IMR-90 (cell line): ENCODE data around the gene NANOGP8. TPM values are rescaled to one million over a fixed set of nuclear protein-coding genes. Genes with fewer than 3 reads are reported as not detected.
A peak's percentile ranks its signal among the peaks of the same experiment; 100 is the strongest.

Experiments used
- ATAC-seq: fragments of 200-7000 bp; cut with Tn5 transposase; 2 replicates; pipeline ENCODE4 v1.9.1; 2020; ENCODE audit warnings: low read depth, mild to moderate bottlenecking, moderate library complexity
- BruUV-seq: library from RNA; stranded (reverse); fragments of 400-500 nt; replicated peaks from 2 replicates; lab custom pipeline; 2021; lab: Mats Ljungman, UMichigan
- CTCF ChIA-PET: fragments of 300-600 bp; formaldehyde crosslinking; extraction: SDS; loops from one replicate; lab custom pipeline; 2021; ENCODE audit warnings: antibody characterized with exemption; lab: Yijun Ruan, JAX
- POLR2A ChIA-PET: fragments of 300-600 bp; sonication (Branson Sonifier 250); formaldehyde crosslinking; loops from one replicate; lab custom pipeline; 2022; ENCODE audit warnings: antibody characterized with exemption; ENCODE audit not compliant: unreplicated experiment; lab: Charles Lee
- DNase-seq: peaks from one replicate; pipeline ENCODE4 v3.0.0; 2013
- H2AFZ ChIP-seq: replicated peaks from 2 replicates; pipeline ENCODE3; 2013; ENCODE audit warnings: low read length, mild to moderate bottlenecking; ENCODE audit not compliant: poor library complexity
- H2AK5ac ChIP-seq: 2 replicates; pipeline ENCODE4 v1.6.1; 2013; ENCODE audit warnings: low read depth, low read length, inconsistent platforms
- H2AK9ac ChIP-seq: replicated peaks from 2 replicates; pipeline ENCODE3; 2013; ENCODE audit warnings: mild to moderate bottlenecking, low read depth, low read length, moderate library complexity; ENCODE audit not compliant: poor library complexity
- H2BK120ac ChIP-seq: 2 replicates; pipeline ENCODE4 v1.6.1; 2013; ENCODE audit warnings: low read depth, low read length, inconsistent platforms
- H2BK15ac ChIP-seq: 3 replicates; pipeline ENCODE4 v1.6.1; 2013; ENCODE audit warnings: low read depth, low read length, inconsistent platforms
- H2BK20ac ChIP-seq: 2 replicates; pipeline ENCODE4 v1.6.1; 2013; ENCODE audit warnings: low read depth, mild to moderate bottlenecking, inconsistent platforms, low read length, moderate library complexity
- H2BK5ac ChIP-seq: 2 replicates; pipeline ENCODE4 v1.6.1; 2013; ENCODE audit warnings: mild to moderate bottlenecking, low read depth, low read length, inconsistent platforms; ENCODE audit not compliant: poor library complexity, severe bottlenecking
- H3K14ac ChIP-seq: replicated peaks from 2 replicates; pipeline ENCODE4 v1.6.1; 2013; ENCODE audit warnings: low read depth, low read length, inconsistent platforms
- H3K18ac ChIP-seq: 2 replicates; pipeline ENCODE4 v1.6.1; 2013; ENCODE audit warnings: low read depth, low read length, control low read depth
- H3K23ac ChIP-seq: 2 replicates; pipeline ENCODE4 v1.6.1; 2013; ENCODE audit warnings: low read depth, low read length, inconsistent platforms
- H3K27ac ChIP-seq: 2 replicates; pipeline ENCODE4 v1.5.1; 2013; ENCODE audit warnings: mild to moderate bottlenecking, control low read depth, low read length; ENCODE audit not compliant: insufficient read depth
- H3K27me3 ChIP-seq: 2 replicates; pipeline ENCODE4 v1.6.1; 2013; ENCODE audit warnings: low read length; ENCODE audit not compliant: control insufficient read depth, insufficient read depth
- H3K36me3 ChIP-seq: 2 replicates; pipeline ENCODE4 v1.6.1; 2013; ENCODE audit warnings: low read length, mixed read lengths; ENCODE audit not compliant: control insufficient read depth, insufficient read depth
- H3K4ac ChIP-seq: 2 replicates; pipeline ENCODE4 v1.6.1; 2013; ENCODE audit warnings: low read depth, low read length, inconsistent platforms
- H3K4me1 ChIP-seq: 2 replicates; pipeline ENCODE4 v1.6.1; 2013; ENCODE audit warnings: low read length, mixed read lengths; ENCODE audit not compliant: control insufficient read depth, insufficient read depth
- H3K4me2 ChIP-seq: 2 replicates; pipeline ENCODE4 v1.6.1; 2013; ENCODE audit warnings: low read depth, mild to moderate bottlenecking, control low read depth, low read length, moderate library complexity
- H3K4me3 ChIP-seq: 2 replicates; pipeline ENCODE4 v1.5.1; 2013; ENCODE audit warnings: low read depth, mild to moderate bottlenecking, control low read depth, low read length, moderate library complexity; ENCODE audit not compliant: insufficient read depth
- H3K56ac ChIP-seq: 2 replicates; pipeline ENCODE4 v1.6.1; 2013; ENCODE audit warnings: low read length, inconsistent platforms; ENCODE audit not compliant: insufficient read depth; ENCODE audit errors: extremely low read depth
- H3K79me1 ChIP-seq, 2 experiments: 2 replicates each; pipeline ENCODE4 v1.6.1; 2013; ENCODE audit warnings: low read length in 2 of 2, inconsistent platforms in 1 of 2, low read depth in 1 of 2
- H3K9ac ChIP-seq: 2 replicates; pipeline ENCODE4 v1.6.1; 2013; ENCODE audit warnings: low read depth, low read length, control low read depth
- H3K9me1 ChIP-seq: 2 replicates; pipeline ENCODE4 v1.6.1; 2013; ENCODE audit warnings: low read length, inconsistent platforms; ENCODE audit not compliant: insufficient read depth
- H3K9me3 ChIP-seq: 2 replicates; pipeline ENCODE4 v1.6.1; 2013; ENCODE audit warnings: low read length; ENCODE audit not compliant: control insufficient read depth, insufficient read depth
- H4K20me1 ChIP-seq: 2 replicates; pipeline ENCODE4 v1.6.1; 2013; ENCODE audit warnings: low read length, inconsistent platforms; ENCODE audit not compliant: insufficient read depth
- H4K5ac ChIP-seq: 2 replicates; pipeline ENCODE4 v1.6.1; 2013; ENCODE audit warnings: mild to moderate bottlenecking, low read depth, low read length, control low read depth
- H4K8ac ChIP-seq, 2 experiments: 2 replicates each; pipeline ENCODE4 v1.6.1; 2013; ENCODE audit warnings: low read depth in 2 of 2, low read length in 2 of 2, control low read depth in 1 of 2, inconsistent platforms in 1 of 2
- H4K91ac ChIP-seq: 2 replicates; pipeline ENCODE4 v1.6.1; 2013; ENCODE audit warnings: low read depth, low read length, inconsistent platforms; ENCODE audit not compliant: insufficient read depth
- FOS ChIP-seq: fragments of 150-350 bp; IDR thresholded peaks from 2 replicates; pipeline ENCODE4 v1.6.1; 2016; ENCODE audit warnings: low read depth, low read length
- MAZ ChIP-seq: IDR thresholded peaks from 2 replicates; pipeline ENCODE4 v1.6.1; 2012; ENCODE audit warnings: low read depth, mild to moderate bottlenecking, low read length, improper control_type of control experiment, moderate library complexity, borderline replicate concordance
- RAD21 ChIP-seq: IDR thresholded peaks from 2 replicates; pipeline ENCODE4 v1.6.1; 2012; ENCODE audit warnings: low read length, improper control_type of control experiment
- RCOR1 ChIP-seq: IDR thresholded peaks from 2 replicates; pipeline ENCODE4 v1.6.1; 2012; ENCODE audit warnings: mild to moderate bottlenecking, low read length, improper control_type of control experiment; ENCODE audit not compliant: insufficient replicate concordance
- WGBS, 2 experiments: methylation state at CpG; one replicate each; pipeline versions ENCODE4 v1.1.5 to v1.1.7; 2013; ENCODE audit warnings: missing lambda C conversion rate in 2 of 2; ENCODE audit not compliant: insufficient read length in 1 of 2; ENCODE audit errors: extremely low coverage in 2 of 2; 5-methylcytosine and 5-hydroxymethylcytosine counted together
- dilution Hi-C: fragments of 300-500 bp; cut with HindIII; formaldehyde crosslinking; loops from one replicate; pipeline ENCODE4 v1.14.3; 2018; ENCODE audit warnings: low sequenced_read_pairs; ENCODE audit not compliant: unreplicated experiment
- in situ Hi-C: fragments of 300-500 bp; cut with MboI; formaldehyde crosslinking; loops from 3 replicates; pipeline ENCODE4 v1.14.3; 2019; ENCODE audit warnings: low sequenced_read_pairs, inconsistent platforms, mixed read lengths
- intact Hi-C: fragments of 100-400 bp; cut with micrococcal nuclease; formaldehyde crosslinking; loops from 2 replicates; pipeline ENCODE4 v1.10.0; 2022
- polyA plus RNA-seq, 3 experiments: library from polyadenylated mRNA; depleted of rRNA; stranded (reverse); fragments of >200 nt; gene quantifications; 2 replicates each; pipeline ENCODE4 v1.2.3, GENCODE V29; 2012; ENCODE audit warnings: low replicate concordance in 1 of 3
- total RNA-seq: library from RNA; depleted of rRNA; stranded (reverse); fragments of >200 nt; gene quantifications from 2 replicates; pipeline ENCODE4 v1.2.3, GENCODE V29; 2012
- TF ChIP-seq, protein P1 (sequence below): conservative IDR thresholded peaks from 2 replicates; pipeline ENCODE4 v1.5.1; 2012; ENCODE audit warnings: mild to moderate bottlenecking, low read depth, low read length, improper control_type of control experiment

NANOGP8 gene
- total and polyA plus RNA-seq, 2 of the 4 experiments (the other 2 are of a cell fraction): not detected

- Histone ChIP-seq H3K14ac (no peak overlapping the region), H2AFZ (no peak overlapping the region), H3K18ac (peak overlapping the region; percentile 59; the same call in 1 of the 2 replicates), H2BK20ac (no peak overlapping the region), H3K4me2 (peak overlapping the region; percentile 36), H2AK5ac (no peak overlapping the region), H4K8ac (no peak overlapping the region), H3K4ac (no peak overlapping the region), H2BK15ac (no peak overlapping the region), H2BK120ac (no peak overlapping the region; the same call in 1 of the 2 replicates), H3K27ac (no peak overlapping the region), H3K9ac (no peak overlapping the region), H4K5ac (no peak overlapping the region), H3K9me3 (no peaks in the 10 kb centered on the region), H3K56ac (no peak overlapping the region), H4K91ac (no peak overlapping the region), H3K36me3 (no peaks in the 10 kb centered on the region), H2BK5ac (no peak overlapping the region), H3K27me3 (0 out of 2 replicates have a peak, but pooled peaks cover 2% of the 10 kb centered on the region), H2AK9ac (no peak overlapping the region), H3K23ac (no peak overlapping the region), H3K4me3 (no peak overlapping the region), H3K9me1 (no peaks in the 10 kb centered on the region), H4K20me1 (no peaks in the 10 kb centered on the region), H3K4me1 (peaks cover 5% of the 10 kb centered on the region), H3K79me1 (no peaks in the 10 kb centered on the region)
- TF ChIP-seq RCOR1 (no peak), FOS (no peak), RAD21 (no peak), MAZ (no peak)
- TF ChIP-seq, protein P1, sequence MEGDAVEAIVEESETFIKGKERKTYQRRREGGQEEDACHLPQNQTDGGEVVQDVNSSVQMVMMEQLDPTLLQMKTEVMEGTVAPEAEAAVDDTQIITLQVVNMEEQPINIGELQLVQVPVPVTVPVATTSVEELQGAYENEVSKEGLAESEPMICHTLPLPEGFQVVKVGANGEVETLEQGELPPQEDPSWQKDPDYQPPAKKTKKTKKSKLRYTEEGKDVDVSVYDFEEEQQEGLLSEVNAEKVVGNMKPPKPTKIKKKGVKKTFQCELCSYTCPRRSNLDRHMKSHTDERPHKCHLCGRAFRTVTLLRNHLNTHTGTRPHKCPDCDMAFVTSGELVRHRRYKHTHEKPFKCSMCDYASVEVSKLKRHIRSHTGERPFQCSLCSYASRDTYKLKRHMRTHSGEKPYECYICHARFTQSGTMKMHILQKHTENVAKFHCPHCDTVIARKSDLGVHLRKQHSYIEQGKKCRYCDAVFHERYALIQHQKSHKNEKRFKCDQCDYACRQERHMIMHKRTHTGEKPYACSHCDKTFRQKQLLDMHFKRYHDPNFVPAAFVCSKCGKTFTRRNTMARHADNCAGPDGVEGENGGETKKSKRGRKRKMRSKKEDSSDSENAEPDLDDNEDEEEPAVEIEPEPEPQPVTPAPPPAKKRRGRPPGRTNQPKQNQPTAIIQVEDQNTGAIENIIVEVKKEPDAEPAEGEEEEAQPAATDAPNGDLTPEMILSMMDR: no peak
- ChIA-PET POLR2A (interaction anchor here (0.6 kb wide), 1 partner anchor 378 kb away, joined by 3 read pairs; no protein-coding TSS in a partner anchor), CTCF (interaction anchor here (0.6 kb wide), 1 partner anchor 41 kb away, joined by 4 read pairs; no protein-coding TSS in a partner anchor)
- intact Hi-C loops: no loop called here
- no TSS peak for BruUV-seq
- WGBS, 2 experiments: no CpG with 5 or more reads among the region's 4 CpGs
- DNase-seq (no peak), ATAC-seq (peak; percentile 59; the same call in 1 of the 2 replicates)
- in situ Hi-C loops: no loop called here
- dilution Hi-C loops: no loop called here
Observed at GRCh38 chr15:35060591-35060990, 24.5 kb downstream of the NANOGP8 start.
